Hypothalamus (tissue), 51 donors: Measurements from ENCODE around the gene DIPK1C.
"Not testable (repeated sequence)": the region's sequence is repeated elsewhere in the genome, so short reads cannot be mapped to it uniquely, and the experiment has no call there.

ENCODE experiments used
- DNase-seq, 51 donors: peaks; one replicate each; lab custom pipeline; 2025; lab: John Stamatoyannopoulos, UW

DIPK1C gene

GRCh38 chr18:74457043-74457724, at the start of gene DIPK1C:
DIPK1C (minus strand) TSS chr18:74457308; CDS start chr18:74457259, 49 bp downstream.
- peak in 44 of 51 donors; percentile 19 to 90 (median 64) for DNase-seq

GRCh38 chr18:74506448-74507084, 49.5 kb upstream of the DIPK1C start:
- DNase-seq, result peak in 1 of 51 donors; percentile 10

- DNase-seq, result no peak
Measured at GRCh38 chr18:74505776-74506175, 48.7 kb upstream of the DIPK1C start.

- no peak for DNase-seq
Measured at GRCh38 chr18:74503137-74503536, 46.0 kb upstream of the DIPK1C start.

- DNase-seq, result no peak
Measured at GRCh38 chr18:74501386-74501785, 44.3 kb upstream of the DIPK1C start.

GRCh38 chr18:74500774-74501173, 43.7 kb upstream of the DIPK1C start:
- not testable (repeated sequence) for DNase-seq

GRCh38 chr18:74500372-74500771, 43.3 kb upstream of the DIPK1C start:
- no peak for DNase-seq

- peak in 36 of 51 donors; percentile 17 to 84 (median 47) for DNase-seq
Measured at GRCh38 chr18:74499633-74500032, 42.5 kb upstream of the DIPK1C start.

GRCh38 chr18:74498712-74499627, 41.9 kb upstream of the DIPK1C start:
- peak in 26 of 51 donors; percentile 12 to 66 (median 33) for DNase-seq

- DNase-seq, result no peak
Measured at GRCh38 chr18:74497778-74498177, 40.7 kb upstream of the DIPK1C start.

- DNase-seq, result no peak
Measured at GRCh38 chr18:74497324-74497676, 40.2 kb upstream of the DIPK1C start.

GRCh38 chr18:74496508-74497323, 39.6 kb upstream of the DIPK1C start:
- peak in 41 of 51 donors; percentile 21 to 88 (median 71) for DNase-seq

GRCh38 chr18:74495581-74496507, 38.7 kb upstream of the DIPK1C start, which contains the start of gene CNDP2:
CNDP2 (plus strand) TSS chr18:74496363; CDS start chr18:74499974, 3,611 bp downstream.
- peak; percentile 80 to 100 (median 99) for DNase-seq

GRCh38 chr18:74494514-74494913, 37.4 kb upstream of the DIPK1C start:
- DNase-seq, result no peak

GRCh38 chr18:74493689-74494088, 36.6 kb upstream of the DIPK1C start:
- peak in 22 of 51 donors; percentile 11 to 61 (median 36) for DNase-seq

GRCh38 chr18:74492259-74492658, 35.2 kb upstream of the DIPK1C start:
- no peak for DNase-seq

- no peak for DNase-seq
Measured at GRCh38 chr18:74489676-74490075, 32.6 kb upstream of the DIPK1C start.

- no peak for DNase-seq
Measured at GRCh38 chr18:74488864-74489263, 31.8 kb upstream of the DIPK1C start.

GRCh38 chr18:74488354-74488753, 31.2 kb upstream of the DIPK1C start:
- DNase-seq, result no peak
